ENCODE results near the gene PDE11A. TPM values are rescaled to one million over a fixed set of nuclear protein-coding genes. Genes with fewer than 3 reads are reported as not detected.

PDE11A gene
- total and polyA plus RNA-seq, 8 donors, result under 0.01 to 0.87 (median 0.40) TPM; not detected in 2

DNA sequence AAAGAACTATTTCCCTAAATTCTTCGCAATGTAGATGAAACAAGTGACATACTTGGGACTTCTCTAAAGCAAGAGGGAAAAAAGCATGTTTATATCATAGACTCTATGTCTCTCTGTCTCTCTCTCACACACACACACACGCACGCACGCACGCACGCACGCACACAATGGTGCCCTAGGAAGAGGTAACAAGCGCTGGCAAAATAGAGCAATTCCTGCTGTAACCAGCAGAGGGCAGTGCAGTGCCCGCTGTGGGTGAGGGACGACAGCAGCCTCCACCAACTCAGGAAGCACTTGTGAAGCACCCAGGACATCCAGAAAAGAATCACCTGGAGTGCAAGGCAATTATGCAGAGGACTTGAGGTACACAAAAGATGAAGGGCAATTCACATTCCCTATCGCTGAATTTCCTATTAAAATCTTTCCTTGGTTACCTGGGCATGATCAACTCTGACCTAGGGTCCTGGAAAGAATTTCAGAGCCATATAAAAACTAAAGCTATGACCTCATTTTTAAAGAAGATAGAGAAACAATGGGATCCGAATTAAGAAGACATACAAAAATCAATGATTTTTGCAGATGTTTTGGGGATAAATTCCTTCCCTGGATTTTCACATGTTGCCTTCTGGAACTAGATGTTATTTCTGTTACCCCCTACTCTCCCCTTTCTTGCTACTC, 166.4 kb downstream of the PDE11A start:
- TF ChIP-seq POLR2A (IDR thresholded peaks at IDR 0.05), result no peak
- TF ChIP-seq CTCF (IDR thresholded peaks at IDR 0.05), result peak in 5 of 7 experiments; percentile 39 to 60 (median 59)
- no peaks in the 10 kb centered on the region for H3K27me3 ChIP-seq

GRCh38 chr2:177905640-177906039, 166.9 kb downstream of the PDE11A start:
- TF ChIP-seq EP300 (IDR thresholded peaks at IDR 0.05) (no peak), POLR2AphosphoS5 (IDR thresholded peaks at IDR 0.05) (no peak), POLR2A (IDR thresholded peaks at IDR 0.05) (no peak), CTCF (IDR thresholded peaks at IDR 0.05) (no peak)
- H3K4me1 ChIP-seq, result peaks cover 0 to 10% (median 2%) of the 10 kb centered on the region in 4 donors
- no peaks in the 10 kb centered on the region for H3K9me3 ChIP-seq
- no peak overlapping the region for H3K4me3 ChIP-seq
- H3K27ac ChIP-seq, result no peak overlapping the region
- DNase-seq, result no peak
- WGBS, 5 donors, result 75 to 88% (median 80%) methylated on average over 2 of the region's 2 CpGs
- H3K36me3 ChIP-seq, result no peaks in the 10 kb centered on the region
- no peaks in the 10 kb centered on the region for H3K27me3 ChIP-seq
- intact Hi-C loops (cut with DNase I; ENCODE audit: low total_unique reads), result no loop called here

More for the DNA sequence above, 166.4 kb downstream of the PDE11A start:
- DNase-seq, result peak; percentile 67 to 80
- intact Hi-C loops (cut with DNase I; ENCODE audit: low total_unique reads), result no loop called here
- Histone ChIP-seq H3K27ac (no peak overlapping the region), H3K4me1 (peaks cover 0 to 10% (median 2%) of the 10 kb centered on the region in 4 donors), H3K4me3 (no peak overlapping the region), H3K36me3 (no peaks in the 10 kb centered on the region), H3K9me3 (no peaks in the 10 kb centered on the region)
- WGBS, 5 donors, result 21 to 36% (median 27%) methylated on average over 12 of the region's 12 CpGs

GRCh38 chr2:177902395-177903163, 170.0 kb downstream of the PDE11A start:
- H3K9me3 ChIP-seq, result no peaks in the 10 kb centered on the region
- no peak overlapping the region for H3K27ac ChIP-seq
- no peaks in the 10 kb centered on the region for H3K36me3 ChIP-seq
- no peak for DNase-seq
- intact Hi-C loops (cut with DNase I; ENCODE audit: low total_unique reads), result no loop called here
- peaks cover 0 to 10% (median 2%) of the 10 kb centered on the region in 4 donors for H3K4me1 ChIP-seq
- no peak overlapping the region for H3K4me3 ChIP-seq
- H3K27me3 ChIP-seq, result no peaks in the 10 kb centered on the region
- 34 to 56% (median 47%) methylated on average over 2 of the region's 2 CpGs for WGBS, 5 donors
- TF ChIP-seq POLR2AphosphoS5 (IDR thresholded peaks at IDR 0.05) (no peak), EP300 (IDR thresholded peaks at IDR 0.05) (no peak), CTCF (IDR thresholded peaks at IDR 0.05) (no peak), POLR2A (IDR thresholded peaks at IDR 0.05) (no peak)

- TF ChIP-seq POLR2A (IDR thresholded peaks at IDR 0.05) (no peak), EP300 (IDR thresholded peaks at IDR 0.05) (no peak), CTCF (IDR thresholded peaks at IDR 0.05) (no peak), POLR2AphosphoS5 (IDR thresholded peaks at IDR 0.05) (no peak)
- intact Hi-C loops (cut with DNase I; ENCODE audit: low total_unique reads), result no loop called here
Measured at GRCh38 chr2:177900082-177900481, 172.5 kb downstream of the PDE11A start.

More at GRCh38 chr2:177900082-177900481, 172.5 kb downstream of the PDE11A start:
- H3K9me3 ChIP-seq, result no peaks in the 10 kb centered on the region
- H3K27me3 ChIP-seq, result no peaks in the 10 kb centered on the region
- DNase-seq, result no peak
- H3K27ac ChIP-seq, result no peak overlapping the region
- peaks cover 0 to 21% (median 8%) of the 10 kb centered on the region in 4 donors for H3K4me1 ChIP-seq
- no peaks in the 10 kb centered on the region for H3K36me3 ChIP-seq
- H3K4me3 ChIP-seq, result no peak overlapping the region
